Measurements from ENCODE around the gene ESAM.
"Not testable (repeated sequence)": the region's sequence is repeated elsewhere in the genome, so short reads cannot be mapped to it uniquely, and the experiment has no call there.

ESAM gene

GRCh38 chr11:124762105-124762623 is at the start of gene ESAM:
ESAM (minus strand) TSS chr11:124762290; CDS start chr11:124762154, 136 bp downstream.
- DNase-seq = peak; percentile 62

- no peak for DNase-seq
These were observed 49.5 kb upstream of the ESAM start for GRCh38 chr11:124811399-124812125.

DNA sequence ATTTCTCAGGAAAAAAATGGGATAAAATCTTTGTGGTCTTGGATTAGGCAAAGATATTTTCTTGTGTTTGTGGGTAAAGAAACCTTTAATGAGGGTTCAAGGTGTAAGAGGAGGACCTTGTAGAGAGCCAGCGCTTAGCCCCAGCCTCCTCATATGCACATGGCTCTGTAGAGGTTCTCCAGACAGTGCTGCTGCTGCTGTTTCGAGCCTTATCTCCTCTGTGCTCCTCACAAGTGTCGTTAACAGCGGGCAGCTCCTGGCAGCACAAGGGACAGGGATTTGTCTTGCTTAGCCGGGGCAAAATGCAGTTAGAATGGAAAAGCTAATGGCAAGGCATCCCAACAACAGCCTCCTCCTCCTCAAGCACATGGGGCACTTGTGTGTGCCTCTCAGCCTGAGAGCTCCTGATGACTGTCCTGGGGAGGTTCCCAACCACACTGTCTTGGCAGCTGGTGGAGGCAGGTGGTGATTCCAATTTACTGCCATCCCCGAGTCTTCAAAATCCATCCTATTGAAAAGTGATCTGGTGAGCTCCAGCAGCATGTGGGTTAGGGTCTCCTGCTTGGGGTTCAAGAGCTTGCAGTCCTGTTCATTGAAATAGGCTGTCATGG is 45.7 kb upstream of the ESAM start:
- no peak for DNase-seq

- DNase-seq = no peak
These were observed 45.1 kb upstream of the ESAM start for GRCh38 chr11:124807201-124807600.

- no peak for DNase-seq
These were observed 42.8 kb upstream of the ESAM start for GRCh38 chr11:124804884-124805283.

GRCh38 chr11:124801636-124802312 is 39.7 kb upstream of the ESAM start:
- DNase-seq = no peak

GRCh38 chr11:124801014-124801413 is 38.9 kb upstream of the ESAM start:
- no peak for DNase-seq

DNA sequence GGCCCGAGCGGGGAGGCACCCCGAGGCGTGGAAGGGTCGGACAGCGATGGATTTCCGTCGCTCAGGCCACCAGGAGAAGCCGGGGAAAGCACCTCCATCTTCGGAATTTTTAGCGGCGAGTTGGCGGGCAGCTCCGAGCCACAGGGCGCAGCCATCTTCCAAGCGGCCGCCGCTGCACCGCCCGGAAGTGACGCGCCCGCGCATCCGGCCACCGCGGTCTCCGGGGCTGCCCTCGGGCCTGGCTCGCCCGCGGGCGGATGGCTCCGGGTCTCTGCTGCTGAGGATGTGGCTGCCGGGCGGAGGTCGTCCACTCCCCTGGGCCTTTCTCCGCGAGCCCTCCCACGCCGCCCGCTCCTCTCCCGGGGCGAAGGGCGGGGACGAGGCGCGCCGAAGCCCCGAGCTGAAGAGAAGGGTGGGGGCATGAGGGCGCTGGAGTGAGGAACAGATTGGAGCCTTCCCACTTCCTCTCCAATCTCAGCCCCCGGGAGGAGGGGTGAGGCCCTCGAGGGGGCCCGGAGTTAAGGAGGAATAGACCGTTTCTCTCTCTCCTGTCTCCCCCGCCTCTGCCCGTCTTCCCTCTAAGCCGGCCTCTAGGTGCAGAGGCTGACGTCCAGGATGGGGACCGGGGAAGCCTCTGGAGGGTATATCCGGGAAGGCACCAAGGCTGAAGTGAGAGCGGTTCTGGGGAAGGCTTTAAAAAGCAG is 38.3 kb upstream of the ESAM start, which contains the start of gene MSANTD2:
Gene MSANTD2, minus strand, starts transcription at position 181 of the 704 bp plus-strand sequence. Its CDS starts 26 bp downstream, at position 155.
- peak; percentile 71 to 77 for DNase-seq

GRCh38 chr11:124799348-124800225 is 37.5 kb upstream of the ESAM start:
- peak; percentile 21 to 25 for DNase-seq

DNA sequence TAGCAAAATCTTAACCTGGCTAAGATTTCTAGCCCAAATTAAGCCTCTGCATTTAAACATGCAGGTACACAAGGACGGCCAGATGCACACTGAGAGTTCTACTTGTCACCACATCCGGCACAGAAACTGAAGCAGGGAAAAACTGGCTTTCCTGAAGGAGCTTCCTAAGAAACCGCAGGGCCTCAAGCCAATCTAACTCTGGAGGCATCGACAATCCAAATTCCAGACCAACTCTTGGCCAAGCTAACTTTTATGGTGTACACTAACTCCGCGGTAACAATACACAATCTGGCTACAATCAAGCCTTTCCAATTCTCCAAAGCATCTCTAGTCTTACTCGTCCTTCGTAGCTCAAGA is 36.9 kb upstream of the ESAM start:
- DNase-seq = no peak

DNA sequence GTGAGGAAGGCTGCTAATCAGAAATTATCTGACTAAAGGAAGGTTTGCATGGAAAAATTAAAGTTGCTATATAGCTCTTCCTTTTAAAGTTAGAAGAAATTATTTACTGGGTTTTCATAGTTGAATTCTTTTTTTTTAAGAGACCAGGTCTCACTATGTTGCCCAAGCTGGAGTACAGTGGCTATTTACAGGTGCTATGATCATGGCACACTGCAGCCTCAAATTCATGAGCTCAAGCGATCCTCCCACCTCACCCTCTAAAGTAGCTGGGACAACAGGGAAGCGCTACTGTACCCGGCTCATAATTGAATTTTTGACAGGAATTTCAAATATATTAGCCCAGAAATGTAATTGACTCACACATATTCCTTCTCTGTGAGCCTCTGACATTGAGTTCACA is 34.2 kb upstream of the ESAM start:
- DNase-seq = no peak

- DNase-seq = no peak
These were observed 31.6 kb upstream of the ESAM start for GRCh38 chr11:124793466-124794278.

GRCh38 chr11:124791626-124792341 is 29.7 kb upstream of the ESAM start:
- DNase-seq = no peak

GRCh38 chr11:124788521-124788920 is 26.4 kb upstream of the ESAM start:
- no peak for DNase-seq

GRCh38 chr11:124784051-124784450 is 22.0 kb upstream of the ESAM start:
- DNase-seq = no peak

DNA sequence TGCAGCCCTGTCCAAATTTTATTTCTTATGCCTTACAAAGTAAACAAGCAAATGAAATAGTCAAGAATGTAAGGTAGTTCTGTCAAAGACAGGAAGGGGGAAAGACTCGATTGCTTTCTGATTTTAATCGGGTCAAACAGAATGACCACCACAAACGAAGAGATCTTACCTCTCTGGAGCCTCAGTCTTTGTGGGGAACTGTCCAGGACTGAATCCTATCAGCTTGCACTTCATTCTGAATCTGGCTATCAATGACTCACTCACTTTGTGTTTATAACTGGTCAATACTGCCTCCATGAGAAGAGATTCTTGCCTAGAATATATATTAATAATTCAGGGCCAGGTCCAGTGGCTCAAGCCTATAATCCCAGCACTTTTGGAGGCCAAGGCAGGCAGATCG is 20.9 kb upstream of the ESAM start:
- DNase-seq = no peak

GRCh38 chr11:124779568-124779967 is 17.5 kb upstream of the ESAM start:
- DNase-seq = no peak

- DNase-seq = no peak
These were observed 16.2 kb upstream of the ESAM start for GRCh38 chr11:124778281-124778680.

- no peak for DNase-seq
These were observed 15.0 kb upstream of the ESAM start for GRCh38 chr11:124776865-124777645.

- DNase-seq = not testable (repeated sequence)
These were observed 8.9 kb upstream of the ESAM start for GRCh38 chr11:124770959-124771358.

All from stimulated activated CD4-positive, alpha-beta T cell treated with anti-CD3 and anti-CD28 coated beads, Interleukin-2, amount 100 ng/mL, for 48 hours (primary cell).